HS-5 (cell line): ENCODE results near the gene GORASP1.

ENCODE experiments used
- DNase-seq: peaks from one replicate; pipeline ENCODE4 v3.0.0-alpha.2; 2012; ENCODE audit warnings: low read depth

Gene GORASP1

GRCh38 chr3:39125841-39126500 is 18.5 kb upstream of the GORASP1 start:
- DNase-seq: peak; percentile 20

- DNase-seq: no peak
These were observed 17.7 kb upstream of the GORASP1 start for GRCh38 chr3:39124876-39125840.

GRCh38 chr3:39122813-39123212 is 15.4 kb upstream of the GORASP1 start:
- DNase-seq: no peak

- no peak for DNase-seq
These were observed 14.2 kb upstream of the GORASP1 start for GRCh38 chr3:39121621-39122020.

- no peak for DNase-seq
These were observed 11.7 kb upstream of the GORASP1 start for GRCh38 chr3:39118931-39119660.

- DNase-seq: no peak
These were observed 10.7 kb upstream of the GORASP1 start for GRCh38 chr3:39118079-39118478.

- DNase-seq: no peak
These were observed 8.4 kb upstream of the GORASP1 start for GRCh38 chr3:39115870-39116269.

GRCh38 chr3:39114456-39114855 is 7.0 kb upstream of the GORASP1 start:
- DNase-seq: no peak

GRCh38 chr3:39113291-39113690 is 5.9 kb upstream of the GORASP1 start:
- no peak for DNase-seq

GRCh38 chr3:39112535-39112934 is 5.1 kb upstream of the GORASP1 start:
- no peak for DNase-seq

GRCh38 chr3:39112113-39112512 is 4.7 kb upstream of the GORASP1 start:
- DNase-seq: no peak

- no peak for DNase-seq
These were observed 2.7 kb upstream of the GORASP1 start for GRCh38 chr3:39110041-39110639.

GRCh38 chr3:39109086-39109485 is 1.7 kb upstream of the GORASP1 start:
- no peak for DNase-seq

- DNase-seq: no peak
These were observed 828 bp upstream of the GORASP1 start for GRCh38 chr3:39108200-39108710.

- DNase-seq: no peak
These were observed 508 bp downstream of the GORASP1 start for GRCh38 chr3:39106851-39107387.

GRCh38 chr3:39106281-39106811 is 1.1 kb downstream of the GORASP1 start:
- peak; percentile 42 for DNase-seq

- no peak for DNase-seq
These were observed 1.8 kb downstream of the GORASP1 start for GRCh38 chr3:39105687-39106063.

- DNase-seq: no peak
These were observed 2.3 kb downstream of the GORASP1 start for GRCh38 chr3:39104961-39105686.

- no peak for DNase-seq
These were observed 3.5 kb downstream of the GORASP1 start for GRCh38 chr3:39103791-39104552.

- no peak for DNase-seq
These were observed 4.1 kb downstream of the GORASP1 start for GRCh38 chr3:39103324-39103693.
